22Rv1 (cell line): ENCODE data around the gene KAZN.

Experiments
- CTCF ChIP-seq: fragments of 450-650 bp; IDR thresholded peaks from 2 replicates; pipeline ENCODE4 v1.5.1; 2017; ENCODE audit warnings: mild to moderate bottlenecking
- ZFX ChIP-seq: fragments of 450-650 bp; IDR thresholded peaks from 2 replicates; pipeline ENCODE4 v1.6.1; 2017; ENCODE audit warnings: antibody characterized with exemption, borderline replicate concordance

- TF ChIP-seq CTCF (no peak), ZFX (no peak)
Observed at GRCh38 chr1:14678011-14678638, 79.6 kb downstream of the KAZN start.
